Stimulated activated CD4-positive, alpha-beta T cell treated with anti-CD3 and anti-CD28 coated beads, Interleukin-2, amount 100 ng/mL, for 24 hours (primary cell): ENCODE data around the gene MPP1.
"Not testable (repeated sequence)": the region's sequence is repeated elsewhere in the genome, so short reads cannot be mapped to it uniquely, and the experiment has no call there.

Experiments
- DNase-seq, 2 donors: peaks; one replicate each; pipeline ENCODE4 v3.0.0-alpha.2; 2020

Gene MPP1

DNA sequence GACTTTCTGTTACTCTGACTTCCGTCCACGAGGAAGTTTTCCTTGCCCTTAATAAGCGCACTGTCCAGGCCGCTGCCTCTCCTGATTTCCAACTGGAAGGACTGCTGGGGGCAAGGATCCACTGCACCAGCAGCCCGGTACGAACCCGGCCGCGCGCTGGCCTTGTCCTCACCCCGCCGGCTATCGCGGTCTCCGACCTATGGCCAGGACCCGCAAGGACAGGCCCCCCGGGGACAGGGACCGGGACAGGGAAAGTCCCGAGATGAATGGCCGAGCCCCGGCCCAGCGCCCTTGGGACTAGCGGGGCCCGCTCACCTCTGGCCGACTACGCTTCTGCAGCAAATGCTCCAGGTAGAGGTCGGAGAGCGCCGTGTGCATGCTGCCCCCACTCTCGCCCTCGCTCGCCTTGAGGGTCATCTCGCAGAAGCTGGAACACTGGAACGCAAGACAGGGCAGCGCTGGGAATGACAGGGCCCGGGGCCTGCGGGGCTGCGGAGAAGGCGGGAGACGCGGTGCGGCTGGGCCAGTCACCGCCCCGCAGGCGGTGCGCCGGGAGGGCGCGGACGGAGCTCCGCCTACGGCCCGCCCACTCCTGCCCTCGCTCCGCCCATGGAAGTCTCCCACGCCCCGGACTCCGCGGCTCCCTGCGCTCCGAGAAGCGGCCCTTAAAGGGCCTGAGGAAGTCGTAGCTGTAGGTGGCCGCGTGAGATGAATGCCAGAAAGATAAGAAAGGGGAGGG is at the start of gene MPP1:
Gene MPP1, minus strand, starts transcription at position 529 of the 739 bp plus-strand sequence. Its CDS starts 112 bp downstream, at position 417.
- DNase-seq, result peak; percentile 71 to 80

DNA sequence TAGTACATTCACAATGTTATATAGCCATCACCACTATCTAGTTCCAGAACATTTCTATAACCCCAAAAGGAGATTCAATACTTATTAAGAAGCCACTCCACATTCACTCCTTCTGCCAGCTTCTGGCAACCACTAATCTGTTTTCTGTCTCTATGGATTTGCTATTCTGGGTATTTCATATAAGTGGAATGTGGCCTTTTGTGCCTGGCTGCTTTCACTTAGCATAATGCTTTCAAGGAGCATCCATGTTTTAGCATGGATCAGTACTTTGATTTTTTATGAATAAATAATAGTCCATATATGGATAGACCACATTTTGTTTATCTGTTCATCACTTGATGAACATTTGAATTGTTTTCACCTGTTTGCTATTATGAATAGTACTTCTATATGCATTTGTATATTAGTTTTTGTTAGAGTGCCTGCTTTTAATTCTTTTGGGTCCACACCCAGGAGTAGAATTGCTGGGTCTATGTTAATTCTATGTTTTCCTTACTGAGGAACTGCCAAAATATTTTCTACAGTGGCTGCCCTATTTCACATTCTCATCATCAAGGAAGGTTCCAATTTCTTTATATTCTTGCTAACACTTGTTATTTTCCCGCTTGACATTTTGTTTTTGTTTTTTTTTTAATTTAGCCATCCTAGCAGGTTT is 45.8 kb upstream of the MPP1 start:
- DNase-seq, result no peak

DNA sequence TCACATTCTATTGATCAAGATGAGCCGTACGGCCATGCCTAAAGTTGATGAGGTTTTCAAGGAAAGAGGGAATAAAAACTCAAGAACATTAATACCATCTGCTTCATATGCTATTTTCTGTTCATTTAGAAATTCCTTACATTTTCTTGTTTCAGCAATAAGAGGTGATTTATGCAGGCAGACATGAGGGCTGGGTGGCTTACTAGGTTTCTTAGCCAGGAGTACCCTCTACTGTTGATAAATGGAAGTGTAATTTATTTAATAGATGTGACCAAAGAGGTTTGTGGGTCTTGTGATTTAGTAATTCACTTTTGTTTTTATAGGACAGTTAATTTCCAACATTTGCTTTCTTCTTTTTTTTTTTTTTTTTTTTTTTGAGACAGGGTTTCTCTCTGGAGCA is 35.6 kb upstream of the MPP1 start:
- no peak for DNase-seq

- no peak for DNase-seq
These were observed 30.9 kb upstream of the MPP1 start for GRCh38 chrX:154836163-154836562.

GRCh38 chrX:154834562-154834961 is 29.3 kb upstream of the MPP1 start, which contains the start of gene SMIM9:
SMIM9 (minus strand) TSS chrX:154834662; CDS start chrX:154830856, 3,806 bp downstream.
- no peak for DNase-seq

DNA sequence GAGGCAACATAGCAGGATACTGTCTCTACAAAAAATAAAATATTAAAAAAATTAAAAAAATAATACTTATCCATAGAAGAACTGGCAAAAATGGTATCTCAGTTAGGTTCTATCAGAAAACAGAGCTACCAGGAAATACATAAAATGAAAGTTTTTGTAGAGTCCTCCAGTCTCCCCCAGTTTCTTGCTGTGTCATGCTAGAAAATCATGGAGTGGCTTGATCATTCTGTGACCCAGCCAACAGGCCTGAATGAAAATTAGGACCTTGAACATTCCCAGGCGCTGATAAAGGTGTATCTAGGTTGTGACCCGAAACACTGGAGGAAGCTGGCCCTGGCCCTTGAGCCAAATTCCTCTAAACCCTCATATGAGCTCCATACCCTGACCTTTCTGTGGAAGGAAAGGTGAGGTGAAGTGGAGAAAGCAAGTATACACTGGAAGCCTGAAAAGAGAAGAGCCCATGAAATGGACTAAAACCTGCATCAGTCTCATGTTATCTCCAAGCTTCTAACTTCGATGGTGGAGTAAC is 28.5 kb upstream of the MPP1 start:
- no peak for DNase-seq

DNA sequence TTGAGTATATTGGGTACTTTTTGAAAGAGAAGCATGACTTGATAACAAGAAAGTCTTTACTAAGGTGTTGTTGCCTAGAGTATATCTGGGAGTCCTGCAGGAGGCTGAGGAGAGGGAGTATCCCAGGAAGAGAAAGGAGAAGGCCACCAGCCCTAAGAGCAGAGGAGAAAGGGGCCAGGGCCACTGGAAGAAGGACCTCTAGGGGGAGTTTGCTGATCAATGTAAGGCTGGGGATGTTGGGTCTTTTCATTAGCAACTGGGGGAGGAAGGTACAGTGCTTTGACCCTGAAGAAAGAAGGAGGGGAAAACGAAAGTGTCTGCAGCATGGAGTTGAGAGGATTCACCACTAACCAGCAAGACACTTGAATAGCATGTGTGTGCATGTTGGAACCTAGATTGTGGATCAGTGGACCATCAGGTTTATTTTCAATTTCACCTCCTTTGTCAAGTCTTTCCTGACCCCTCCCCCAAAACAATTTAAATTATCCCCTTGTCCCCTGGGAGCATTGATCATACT is 24.7 kb upstream of the MPP1 start:
- no peak for DNase-seq

DNA sequence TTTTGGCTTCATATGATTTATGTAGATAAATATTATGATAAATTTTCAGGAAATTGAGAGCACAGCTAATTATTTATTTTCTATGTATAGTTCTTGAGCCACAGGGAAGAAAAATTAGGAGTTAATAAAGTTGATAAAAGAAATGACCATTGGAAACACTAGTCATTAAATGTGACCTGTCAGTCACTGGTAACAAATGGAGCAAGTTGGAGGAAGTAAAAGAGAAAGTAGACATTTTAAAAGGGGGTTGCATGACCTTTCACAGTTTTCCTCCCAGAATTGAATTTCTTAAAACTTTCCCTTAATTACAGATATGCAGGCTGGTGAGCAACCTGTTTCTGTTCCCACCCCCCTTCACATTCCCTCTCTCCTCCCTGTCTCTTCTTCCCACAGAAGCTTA is 23.8 kb upstream of the MPP1 start:
- no peak for DNase-seq

GRCh38 chrX:154828016-154828408 is 22.7 kb upstream of the MPP1 start:
- no peak for DNase-seq

- no peak for DNase-seq
These were observed 22.1 kb upstream of the MPP1 start for GRCh38 chrX:154827194-154828015.

DNA sequence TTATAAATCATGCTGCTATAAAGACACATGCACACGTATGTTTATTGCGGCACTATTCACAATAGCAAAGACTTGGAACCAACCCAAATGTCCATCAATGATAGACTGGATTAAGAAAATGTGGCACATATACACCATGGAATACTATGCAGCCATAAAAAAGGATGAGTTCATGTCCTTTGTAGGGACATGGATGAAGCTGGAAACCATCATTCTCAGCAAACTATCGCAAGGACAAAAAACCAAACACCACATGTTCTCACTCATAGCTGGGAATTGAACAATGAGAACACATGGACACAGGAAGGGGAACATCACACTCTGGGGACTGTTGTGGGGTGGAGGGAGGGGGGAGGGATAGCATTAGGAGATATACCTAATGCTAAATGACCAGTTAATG is 20.3 kb upstream of the MPP1 start:
- DNase-seq, result not testable (repeated sequence)

- no peak for DNase-seq
These were observed 19.4 kb upstream of the MPP1 start for GRCh38 chrX:154824638-154825037.

- no peak for DNase-seq
These were observed 16.7 kb upstream of the MPP1 start for GRCh38 chrX:154822029-154822428.

DNA sequence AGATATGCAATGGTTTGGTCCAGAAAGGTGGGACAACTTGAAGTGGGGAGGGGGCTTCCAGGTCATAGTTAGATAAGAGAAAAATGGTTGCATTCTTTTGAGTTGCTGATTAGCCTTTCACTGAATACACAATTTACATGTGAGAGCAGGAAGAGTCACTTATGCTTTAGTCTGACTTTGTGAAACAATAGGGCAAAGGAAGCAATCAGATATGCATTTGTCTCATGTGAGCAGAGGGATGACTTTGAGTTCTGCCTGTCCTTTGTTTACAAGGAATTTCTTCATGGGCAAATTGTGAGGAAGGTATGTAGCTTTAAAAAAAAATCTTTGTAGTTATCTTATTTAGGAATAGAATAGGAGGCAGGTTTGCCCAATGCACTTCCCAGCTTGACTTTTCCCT is 16.2 kb upstream of the MPP1 start:
- DNase-seq, result no peak

DNA sequence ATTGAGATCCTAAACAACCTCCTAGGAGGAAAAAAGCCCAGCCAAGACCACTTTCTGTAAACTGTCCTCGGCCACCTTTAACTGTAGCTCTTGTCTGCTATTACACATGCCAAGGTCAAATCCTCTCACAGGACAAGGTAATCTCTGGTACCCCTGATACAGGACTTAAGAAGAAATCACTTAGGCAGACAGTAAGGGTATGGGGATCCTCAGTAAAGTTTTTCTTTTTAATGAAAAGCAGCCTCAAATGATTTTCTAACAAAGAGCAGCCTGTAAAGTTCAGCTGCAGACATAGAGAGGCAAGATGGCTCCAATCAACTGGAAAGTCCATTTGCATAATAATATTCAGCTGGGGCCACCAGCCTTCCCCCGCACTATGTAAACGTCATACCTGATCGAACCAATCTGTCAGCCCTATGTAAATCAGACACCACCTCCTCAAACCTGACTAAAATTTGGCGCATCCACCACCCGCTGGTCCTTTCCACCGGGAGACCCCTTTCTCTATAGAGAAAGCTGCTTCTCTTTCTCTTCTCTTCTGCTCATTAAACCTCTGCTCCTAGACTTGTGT is 14.6 kb upstream of the MPP1 start:
- no peak for DNase-seq

DNA sequence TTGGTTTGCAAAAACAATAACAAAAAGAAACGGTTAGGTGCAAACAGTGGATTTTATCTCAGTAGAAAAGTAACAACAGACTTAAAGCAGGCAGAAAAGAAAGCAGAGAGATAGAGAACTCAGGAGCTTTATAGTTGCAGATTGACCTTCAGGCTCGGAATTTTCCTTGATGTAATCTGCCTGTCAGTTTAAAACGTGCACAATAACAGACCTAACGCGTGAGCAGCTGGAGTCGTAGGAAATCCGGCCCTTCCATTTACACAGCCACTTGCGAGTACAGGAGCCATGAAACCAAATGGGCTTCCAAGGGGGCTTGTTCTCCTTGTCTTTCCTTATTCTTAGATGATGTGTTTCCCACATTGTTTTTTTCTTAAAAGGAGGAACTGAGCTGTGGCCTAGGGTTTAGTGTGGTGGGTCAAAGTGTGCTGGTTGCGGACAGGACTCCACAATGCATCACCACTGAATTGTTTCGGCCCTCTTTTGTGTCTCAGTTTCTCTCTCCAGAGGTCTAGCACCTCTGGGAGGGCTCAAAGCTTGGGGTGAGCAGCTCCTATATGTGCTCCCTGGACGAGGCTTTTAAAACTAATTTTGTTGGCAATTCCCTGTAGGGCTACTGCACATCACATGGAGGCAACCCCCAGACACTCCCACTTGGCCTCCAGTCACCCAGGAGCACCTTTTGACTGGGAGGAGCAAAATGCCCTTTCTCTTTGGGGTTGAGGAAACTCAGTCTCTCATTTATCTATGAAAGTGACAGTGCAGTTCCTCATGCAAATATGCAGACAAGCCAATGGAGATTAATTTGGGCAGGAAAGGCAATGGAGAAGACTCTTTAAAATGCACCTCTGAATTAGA is 13.9 kb upstream of the MPP1 start:
- DNase-seq, result no peak

DNA sequence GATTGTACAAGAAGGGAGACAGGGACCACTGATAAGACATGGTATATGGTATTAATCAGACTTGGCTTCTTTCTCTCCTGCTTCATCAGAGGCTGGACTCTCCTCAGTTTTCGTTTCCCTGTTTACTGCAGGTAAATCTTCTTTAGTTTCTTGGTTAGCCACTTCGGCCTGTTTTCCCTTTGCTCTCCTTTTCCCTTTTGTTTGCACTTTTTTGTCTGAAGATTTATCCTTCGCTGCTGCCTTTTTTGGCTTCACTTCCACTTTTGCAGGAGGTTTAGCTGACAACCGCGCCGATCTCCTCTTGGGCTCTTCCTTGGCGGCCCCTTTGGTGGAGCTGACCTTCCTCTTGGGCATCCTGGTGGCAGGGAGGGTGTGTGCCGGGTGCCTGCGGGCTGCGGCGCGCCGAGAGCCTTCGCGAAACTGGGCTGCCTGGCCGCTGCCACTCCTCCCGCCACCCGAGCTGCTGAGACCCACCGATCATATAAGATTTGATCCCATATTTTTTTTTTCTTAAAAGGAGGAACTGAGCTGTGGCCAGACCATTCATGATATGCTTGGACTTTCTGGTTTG is 11.8 kb upstream of the MPP1 start:
- DNase-seq, result not testable (repeated sequence)

- DNase-seq, result not testable (repeated sequence)
These were observed 11.1 kb upstream of the MPP1 start for GRCh38 chrX:154816326-154816898.

DNA sequence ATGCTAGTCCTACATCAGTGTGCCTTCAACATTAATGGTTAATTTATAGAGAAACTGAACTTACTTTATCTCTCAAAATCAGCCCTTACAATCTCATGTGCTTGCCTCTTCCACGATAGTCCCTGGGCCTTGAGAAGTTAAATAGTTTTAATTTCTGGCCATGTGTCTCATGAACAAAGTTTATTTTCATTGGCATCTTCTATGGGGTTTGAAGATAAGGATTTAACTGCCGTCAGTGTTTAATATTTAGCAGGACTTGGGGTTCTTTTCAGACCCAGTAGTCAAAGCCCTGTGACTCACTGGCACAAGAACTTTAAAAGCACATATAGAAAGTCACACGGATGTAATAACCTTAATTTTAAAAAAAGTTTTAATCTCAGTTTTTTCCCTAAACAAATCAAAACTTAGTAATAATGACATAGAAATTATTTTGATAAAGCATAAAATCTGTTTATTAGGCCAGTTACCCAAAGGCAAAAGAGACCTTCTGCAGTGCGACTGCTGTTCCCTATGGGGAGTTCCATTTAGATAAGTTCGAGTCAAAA is 10.1 kb upstream of the MPP1 start:
- DNase-seq, result no peak

DNA sequence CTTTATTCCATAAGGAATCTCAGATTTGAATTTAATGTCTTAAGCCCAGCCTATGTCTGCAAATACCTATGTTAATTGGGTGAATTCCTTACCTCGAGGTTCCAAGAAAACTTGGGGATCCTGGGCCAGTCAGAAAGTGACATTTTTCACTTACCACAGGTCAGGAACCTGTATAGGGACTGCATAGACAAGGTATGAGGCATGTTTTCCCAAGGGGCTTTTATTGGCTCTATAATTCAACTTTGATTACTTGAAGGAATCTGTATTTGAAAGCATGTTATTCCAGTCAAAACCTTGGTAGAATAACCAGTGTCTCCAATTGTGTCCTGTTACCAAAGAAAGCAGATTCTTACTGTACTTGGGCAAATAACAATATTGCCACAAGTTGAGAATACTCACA is 8.5 kb upstream of the MPP1 start:
- DNase-seq, result no peak
